ENCODE data around the gene TARDBP. TPM values are rescaled to one million over a fixed set of nuclear protein-coding genes. Genes with fewer than 3 reads are reported as not detected.

The TARDBP gene
- total and polyA plus RNA-seq, 4 donors, result 88.7 to 205 (median 122) TPM

DNA sequence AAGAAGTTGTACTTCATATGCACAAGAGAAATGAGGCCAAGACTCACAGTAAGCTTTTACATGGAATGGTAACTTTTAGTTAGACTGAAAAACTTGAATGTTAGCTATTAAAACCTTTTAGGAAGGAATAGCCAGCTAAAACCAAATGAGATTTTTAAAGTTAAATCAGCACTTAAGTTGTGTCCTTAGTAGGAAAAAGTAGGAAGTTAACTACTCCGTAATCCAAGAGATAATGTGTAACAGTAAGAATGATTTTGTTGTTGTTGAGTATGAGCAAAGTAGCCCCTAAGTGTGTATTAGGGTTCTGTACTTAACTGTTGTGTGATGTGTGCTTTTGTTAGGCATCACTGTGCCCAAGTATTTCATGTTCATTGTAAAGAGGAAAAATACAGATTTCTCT is 13.2 kb downstream of the TARDBP start:
- H3K4me3 ChIP-seq, result no peak overlapping the region
- TF ChIP-seq, protein P1, sequence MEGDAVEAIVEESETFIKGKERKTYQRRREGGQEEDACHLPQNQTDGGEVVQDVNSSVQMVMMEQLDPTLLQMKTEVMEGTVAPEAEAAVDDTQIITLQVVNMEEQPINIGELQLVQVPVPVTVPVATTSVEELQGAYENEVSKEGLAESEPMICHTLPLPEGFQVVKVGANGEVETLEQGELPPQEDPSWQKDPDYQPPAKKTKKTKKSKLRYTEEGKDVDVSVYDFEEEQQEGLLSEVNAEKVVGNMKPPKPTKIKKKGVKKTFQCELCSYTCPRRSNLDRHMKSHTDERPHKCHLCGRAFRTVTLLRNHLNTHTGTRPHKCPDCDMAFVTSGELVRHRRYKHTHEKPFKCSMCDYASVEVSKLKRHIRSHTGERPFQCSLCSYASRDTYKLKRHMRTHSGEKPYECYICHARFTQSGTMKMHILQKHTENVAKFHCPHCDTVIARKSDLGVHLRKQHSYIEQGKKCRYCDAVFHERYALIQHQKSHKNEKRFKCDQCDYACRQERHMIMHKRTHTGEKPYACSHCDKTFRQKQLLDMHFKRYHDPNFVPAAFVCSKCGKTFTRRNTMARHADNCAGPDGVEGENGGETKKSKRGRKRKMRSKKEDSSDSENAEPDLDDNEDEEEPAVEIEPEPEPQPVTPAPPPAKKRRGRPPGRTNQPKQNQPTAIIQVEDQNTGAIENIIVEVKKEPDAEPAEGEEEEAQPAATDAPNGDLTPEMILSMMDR (IDR thresholded peaks at IDR 0.05; ENCODE audit: control extremely low read depth, extremely low read depth), result no peak
- DNase-seq (no peak), ATAC-seq (ENCODE audit: insufficient read depth, low FRiP score) (no peak)
- H3K9me3 ChIP-seq (ENCODE audit: control insufficient read depth in 4 of 4, insufficient read depth in 3 of 4, low read length in 3 of 4), result no peaks in the 10 kb centered on the region
- no peak overlapping the region for H3K27ac ChIP-seq (ENCODE audit: low read depth in 1 of 2, low read length in 1 of 2)
- H3K36me3 ChIP-seq (ENCODE audit: control insufficient read depth in 4 of 4, insufficient read depth in 4 of 4, low read length in 4 of 4), result peaks cover 25 to 54% (median 32%) of the 10 kb centered on the region in 4 donors
- 94 to 96% methylated on average over 1 of the region's 1 CpG for WGBS, 2 donors
- no peak overlapping the region for H3K9ac ChIP-seq (ENCODE audit: insufficient read depth in 1 of 2, low read length in 2 of 2)
- no peaks in the 10 kb centered on the region for H3K27me3 ChIP-seq (ENCODE audit: control insufficient read depth in 3 of 3, insufficient read depth in 3 of 3, low read length in 2 of 3)
- H3K4me1 ChIP-seq (ENCODE audit: control insufficient read depth in 5 of 5, insufficient read depth in 5 of 5, low read length in 5 of 5), result no peaks in the 10 kb centered on the region

DNA sequence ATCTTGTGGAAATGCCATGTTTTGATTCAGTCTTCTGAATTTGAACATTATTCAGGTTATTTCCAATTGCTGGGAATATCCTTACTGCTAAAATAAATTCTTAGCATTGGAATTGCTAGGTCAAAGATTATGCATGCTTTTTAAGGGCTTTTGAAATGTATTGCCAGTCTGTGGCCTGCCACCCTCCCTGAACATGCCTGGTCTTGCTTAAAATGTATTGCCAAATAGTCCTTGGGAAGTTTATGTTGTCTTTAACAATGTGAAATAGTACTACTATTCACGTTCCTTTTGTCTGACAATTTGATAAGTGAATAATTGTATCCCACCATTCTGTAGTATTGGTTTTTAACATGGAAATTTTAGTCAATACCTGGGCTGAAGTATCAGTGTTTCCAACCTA is 13.6 kb downstream of the TARDBP start:
- H3K27ac ChIP-seq (ENCODE audit: low read depth in 1 of 2, low read length in 1 of 2), result no peak overlapping the region
- peaks cover 22 to 50% (median 29%) of the 10 kb centered on the region in 4 donors for H3K36me3 ChIP-seq (ENCODE audit: control insufficient read depth in 4 of 4, insufficient read depth in 4 of 4, low read length in 4 of 4)
- TF ChIP-seq, protein P1 (IDR thresholded peaks at IDR 0.05; ENCODE audit: control extremely low read depth, extremely low read depth), result no peak
- H3K9ac ChIP-seq (ENCODE audit: insufficient read depth in 1 of 2, low read length in 2 of 2), result no peak overlapping the region
- H3K4me1 ChIP-seq (ENCODE audit: control insufficient read depth in 5 of 5, insufficient read depth in 5 of 5, low read length in 5 of 5), result no peaks in the 10 kb centered on the region
- no peaks in the 10 kb centered on the region for H3K9me3 ChIP-seq (ENCODE audit: control insufficient read depth in 4 of 4, insufficient read depth in 3 of 4, low read length in 3 of 4)
- no peaks in the 10 kb centered on the region for H3K27me3 ChIP-seq (ENCODE audit: control insufficient read depth in 3 of 3, insufficient read depth in 3 of 3, low read length in 2 of 3)
- no peak overlapping the region for H3K4me3 ChIP-seq
- ATAC-seq (ENCODE audit: insufficient read depth, low FRiP score), result no peak
- WGBS, 2 donors, result 75% methylated on average over 1 of the region's 1 CpG
- no peak for DNase-seq

DNA sequence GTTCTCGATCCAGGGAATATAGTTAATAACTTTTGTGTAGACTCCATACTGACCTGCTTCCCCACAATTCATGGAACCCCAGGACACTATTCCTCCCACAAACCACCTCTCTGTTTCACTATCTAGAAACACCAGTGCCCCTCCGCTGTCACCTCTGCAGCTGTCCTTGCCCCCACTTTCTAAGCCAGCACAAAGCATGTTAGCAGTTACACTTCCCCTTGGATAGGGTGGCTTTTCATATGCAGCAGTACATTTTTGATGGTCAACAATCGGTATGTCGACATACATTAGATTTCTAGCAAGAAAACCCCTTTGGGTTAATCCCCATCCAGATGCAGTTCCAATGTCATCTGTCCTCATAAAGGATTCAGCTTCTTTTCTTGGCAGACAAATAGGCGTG is 14.4 kb downstream of the TARDBP start:
- Histone ChIP-seq H3K27ac (ENCODE audit: low read depth in 1 of 2, low read length in 1 of 2) (no peak overlapping the region), H3K4me1 (ENCODE audit: control insufficient read depth in 5 of 5, insufficient read depth in 5 of 5, low read length in 5 of 5) (no peaks in the 10 kb centered on the region), H3K9me3 (ENCODE audit: control insufficient read depth in 4 of 4, insufficient read depth in 3 of 4, low read length in 3 of 4) (no peaks in the 10 kb centered on the region), H3K4me3 (no peak overlapping the region), H3K27me3 (ENCODE audit: control insufficient read depth in 3 of 3, insufficient read depth in 3 of 3, low read length in 2 of 3) (no peaks in the 10 kb centered on the region), H3K9ac (ENCODE audit: insufficient read depth in 1 of 2, low read length in 2 of 2) (no peak overlapping the region), H3K36me3 (ENCODE audit: control insufficient read depth in 4 of 4, insufficient read depth in 4 of 4, low read length in 4 of 4) (peaks cover 17 to 42% (median 23%) of the 10 kb centered on the region in 4 donors)
- WGBS, 2 donors, result 97 to 99% methylated on average over 5 of the region's 5 CpGs
- ATAC-seq (ENCODE audit: insufficient read depth, low FRiP score) (no peak), DNase-seq (no peak)
- TF ChIP-seq, protein P1 (IDR thresholded peaks at IDR 0.05; ENCODE audit: control extremely low read depth, extremely low read depth), result no peak

DNA sequence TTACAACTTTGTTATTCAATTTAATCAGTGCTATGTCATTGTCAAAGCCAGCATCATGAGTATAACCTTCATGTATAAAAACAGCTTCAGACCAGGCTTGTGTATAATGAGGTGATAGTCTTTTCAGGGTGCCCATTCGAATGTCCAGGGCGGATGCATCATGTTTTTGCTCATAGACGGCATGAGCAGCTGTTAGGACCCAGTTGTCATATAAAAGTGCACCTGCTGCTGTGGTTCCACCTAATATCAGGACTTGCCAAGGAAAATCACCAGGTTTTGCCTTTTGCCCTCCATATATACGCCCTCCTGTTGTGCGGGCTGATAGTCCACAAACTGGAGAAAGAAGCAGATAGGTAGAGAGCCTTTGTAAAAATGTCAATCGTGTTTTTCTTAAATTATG is 14.9 kb downstream of the TARDBP start:
- ATAC-seq (ENCODE audit: insufficient read depth, low FRiP score), result no peak
- TF ChIP-seq, protein P1 (IDR thresholded peaks at IDR 0.05; ENCODE audit: control extremely low read depth, extremely low read depth), result no peak
- WGBS, 2 donors, result 77 to 78% methylated on average over 6 of the region's 6 CpGs
- H3K9ac ChIP-seq (ENCODE audit: insufficient read depth in 1 of 2, low read length in 2 of 2), result no peak overlapping the region
- no peaks in the 10 kb centered on the region for H3K4me1 ChIP-seq (ENCODE audit: control insufficient read depth in 5 of 5, insufficient read depth in 5 of 5, low read length in 5 of 5)
- H3K27me3 ChIP-seq (ENCODE audit: control insufficient read depth in 3 of 3, insufficient read depth in 3 of 3, low read length in 2 of 3), result no peaks in the 10 kb centered on the region
- DNase-seq, result no peak
- H3K27ac ChIP-seq (ENCODE audit: low read depth in 1 of 2, low read length in 1 of 2), result no peak overlapping the region
- no peaks in the 10 kb centered on the region for H3K9me3 ChIP-seq (ENCODE audit: control insufficient read depth in 4 of 4, insufficient read depth in 3 of 4, low read length in 3 of 4)
- peaks cover 13 to 38% (median 20%) of the 10 kb centered on the region in 4 donors for H3K36me3 ChIP-seq (ENCODE audit: control insufficient read depth in 4 of 4, insufficient read depth in 4 of 4, low read length in 4 of 4)
- H3K4me3 ChIP-seq, result no peak overlapping the region

All from lung (tissue), 12 donors.